ENCODE data around the gene MGME1.
"Not testable (repeated sequence)": the region's sequence is repeated elsewhere in the genome, so short reads cannot be mapped to it uniquely, and the experiment has no call there.

Gene MGME1

DNA sequence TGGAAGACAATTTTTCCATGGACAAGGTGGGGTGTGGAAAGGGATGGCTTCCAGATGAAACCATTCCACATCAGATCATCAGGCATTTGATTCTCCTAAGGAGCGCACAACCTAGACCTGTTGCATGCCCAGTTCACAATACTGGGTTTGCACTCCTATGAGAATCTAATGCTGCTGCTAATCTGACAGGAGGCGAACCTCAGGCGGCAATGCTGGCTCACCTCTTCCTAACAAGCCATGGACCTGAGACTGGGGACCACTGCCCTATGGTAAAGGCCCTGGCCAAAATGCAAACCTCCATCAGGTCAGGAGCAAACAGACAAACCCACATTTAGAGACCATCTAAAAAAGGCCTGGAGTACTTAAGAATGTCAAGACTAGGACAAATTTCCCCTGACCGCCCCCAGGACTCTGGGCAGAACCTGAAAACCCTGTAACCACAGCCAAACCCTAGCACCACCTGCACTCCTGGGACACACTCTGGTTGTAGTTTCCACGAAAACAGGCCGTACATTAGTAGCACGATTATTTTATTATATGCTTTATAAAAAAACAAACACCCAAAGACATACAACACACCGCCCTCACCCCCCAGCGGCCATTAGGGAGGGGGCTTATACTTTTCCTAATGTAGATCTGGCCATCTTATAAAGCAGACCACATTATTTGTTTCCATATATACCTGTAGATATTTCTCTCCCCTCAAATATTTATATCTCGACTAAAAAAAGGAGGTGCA is 27.6 kb upstream of the MGME1 start:
- DNase-seq = no peak

DNA sequence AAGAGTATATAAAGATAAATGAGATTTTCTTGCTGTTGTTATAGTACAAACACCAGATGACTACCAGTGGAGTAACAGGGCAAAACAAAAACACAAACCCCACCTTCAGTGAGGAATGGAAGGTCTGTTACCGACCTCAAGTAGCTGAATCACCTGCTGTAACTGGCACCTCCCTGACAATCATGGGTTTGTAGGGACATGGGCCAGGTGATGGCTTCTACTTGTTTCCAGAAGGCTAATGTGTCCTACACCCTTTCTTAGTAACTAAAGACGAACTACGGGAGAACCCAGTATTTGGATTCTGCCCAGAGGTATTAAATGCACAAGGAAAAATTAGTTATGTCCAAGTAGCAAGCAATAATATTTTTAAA is 27.0 kb upstream of the MGME1 start:
- no peak for DNase-seq

DNA sequence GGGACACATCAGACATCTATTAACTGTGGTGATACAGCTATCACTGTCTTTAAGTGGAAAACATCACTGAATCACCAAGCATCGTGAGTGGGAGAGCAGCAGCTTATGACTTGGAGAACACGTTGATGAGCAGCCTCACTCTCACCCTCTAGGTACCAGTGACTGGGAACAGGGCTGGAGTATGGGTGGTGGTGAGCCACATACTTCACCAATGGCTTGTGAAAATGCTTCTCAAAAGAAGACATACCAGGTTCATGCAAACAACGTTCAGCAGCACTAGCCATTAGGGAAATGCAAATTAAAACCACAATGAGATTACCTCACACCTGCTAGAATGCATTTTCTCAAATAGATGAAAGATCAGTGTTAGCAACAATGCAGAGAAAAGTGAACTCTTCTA is 25.5 kb upstream of the MGME1 start:
- DNase-seq = no peak

DNA sequence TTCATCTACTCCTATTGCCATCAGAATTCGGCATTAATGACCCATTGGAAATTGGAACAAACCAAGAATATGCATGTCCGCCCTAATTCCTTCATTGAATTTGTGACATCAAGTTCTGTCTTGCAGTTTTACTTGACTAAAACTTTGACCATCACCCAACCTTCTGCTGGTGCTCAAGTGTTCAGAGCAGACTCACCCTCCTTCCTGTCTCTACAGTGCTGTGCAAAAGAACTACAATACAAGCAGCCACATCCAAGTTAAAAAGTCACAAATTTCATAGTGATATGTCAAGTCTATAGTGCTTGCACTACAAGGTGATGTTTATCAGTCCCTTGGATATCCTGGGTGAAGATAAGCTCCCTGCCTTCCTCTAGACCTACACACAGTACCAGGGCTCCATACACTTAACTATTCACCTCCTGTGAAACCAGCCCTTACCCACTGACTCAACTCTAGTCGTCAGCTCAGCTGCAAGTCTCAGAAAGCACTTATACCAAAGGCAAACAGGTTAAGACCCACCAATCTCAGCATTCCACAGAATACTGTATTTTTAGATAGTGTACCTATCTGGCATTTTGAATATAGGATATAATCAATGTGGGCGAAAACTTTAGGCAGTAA is 23.9 kb upstream of the MGME1 start:
- DNase-seq = no peak

DNA sequence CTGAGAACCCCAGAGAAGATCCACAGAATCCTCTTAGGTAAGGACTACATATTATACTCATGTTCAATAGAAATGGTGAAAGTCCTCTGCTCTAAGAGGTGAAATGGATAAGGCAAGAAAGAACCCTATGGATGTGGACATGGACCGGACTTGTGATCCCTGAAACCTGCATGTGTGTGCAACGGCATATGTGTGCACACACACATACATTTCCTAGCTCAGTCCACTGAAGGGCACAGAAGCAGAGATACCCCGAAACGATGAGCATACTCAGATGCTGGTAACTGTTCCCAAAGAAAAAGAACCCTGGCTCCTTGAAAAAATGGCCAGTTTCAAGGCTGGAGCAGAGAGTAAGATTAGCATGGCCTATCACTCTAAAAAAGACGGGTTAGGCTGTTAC is 22.8 kb upstream of the MGME1 start:
- no peak for DNase-seq

DNA sequence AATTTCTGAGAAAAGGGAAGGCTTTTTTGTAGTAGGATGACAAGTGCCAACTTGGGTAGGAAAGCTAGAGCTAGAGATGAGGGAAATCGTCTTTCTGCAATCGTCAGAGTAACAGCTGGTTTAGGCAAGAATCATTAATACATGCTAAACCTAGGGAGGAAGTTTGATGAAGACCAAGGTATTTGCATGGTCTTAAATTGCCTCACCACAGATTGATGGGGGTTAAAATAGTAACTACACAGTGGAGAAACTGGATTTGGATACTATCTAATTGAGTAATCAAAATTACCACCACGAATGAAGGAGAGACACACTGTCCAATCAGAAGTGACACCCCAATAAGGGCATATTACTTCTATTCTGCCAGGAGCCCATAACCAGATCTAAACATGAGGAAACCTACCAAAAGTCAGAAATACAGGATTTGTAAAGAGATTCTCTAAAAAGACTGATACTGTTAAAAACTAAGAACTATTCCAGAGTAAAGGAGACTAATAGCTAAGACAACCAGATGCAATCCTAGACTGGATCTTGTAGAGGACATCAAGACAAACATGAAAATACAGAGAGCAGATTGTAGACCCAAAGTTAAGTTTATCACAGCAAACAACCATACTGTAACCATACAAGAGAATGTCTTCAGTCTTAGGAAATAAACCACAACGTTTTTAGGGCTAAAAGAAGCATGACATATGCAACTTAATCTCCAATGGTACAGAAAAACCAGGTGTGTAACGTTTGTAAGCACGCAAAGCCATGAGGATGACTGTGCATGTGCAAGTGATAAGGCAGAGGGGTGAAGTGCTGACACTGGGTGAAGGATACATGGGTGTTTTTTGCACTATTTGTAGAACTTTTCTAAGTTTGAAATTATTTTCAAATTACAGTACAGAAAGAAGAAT is 22.0 kb upstream of the MGME1 start:
- no peak for DNase-seq

DNA sequence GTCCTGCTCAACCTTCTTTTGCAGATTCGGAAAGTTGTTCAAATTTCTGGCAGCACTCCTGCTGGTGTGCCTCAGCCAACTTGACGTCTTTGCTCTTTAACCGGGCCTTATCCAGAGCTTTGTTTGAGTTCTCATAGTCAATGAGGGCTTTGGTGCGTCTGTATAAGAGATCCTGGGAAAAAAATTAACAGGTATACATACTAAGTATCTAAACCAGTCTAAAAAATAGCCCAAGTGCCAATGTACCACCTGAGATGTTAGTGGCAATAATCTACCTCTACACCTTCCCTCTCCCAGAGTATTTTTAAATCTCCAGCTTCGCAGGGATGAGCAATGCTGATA is 21.4 kb upstream of the MGME1 start:
- no peak for DNase-seq

DNA sequence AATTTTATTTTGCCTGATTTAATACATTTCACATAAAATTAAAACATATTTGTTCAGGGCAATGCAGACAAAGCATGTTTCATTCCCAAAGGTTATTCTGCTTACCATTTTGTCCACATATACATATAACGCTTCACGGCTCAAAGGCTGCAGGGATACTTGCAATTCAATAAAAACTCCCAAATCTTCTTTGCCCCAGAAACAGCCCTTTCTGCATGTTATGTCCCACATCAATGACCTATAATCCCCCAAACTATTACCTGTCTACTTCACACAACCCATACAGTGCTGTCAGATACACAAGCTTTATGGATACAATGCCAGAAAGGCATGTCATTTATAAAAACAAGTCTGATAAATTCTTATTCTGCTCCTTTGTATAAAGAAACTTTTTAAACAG is 20.4 kb upstream of the MGME1 start:
- DNase-seq = no peak

DNA sequence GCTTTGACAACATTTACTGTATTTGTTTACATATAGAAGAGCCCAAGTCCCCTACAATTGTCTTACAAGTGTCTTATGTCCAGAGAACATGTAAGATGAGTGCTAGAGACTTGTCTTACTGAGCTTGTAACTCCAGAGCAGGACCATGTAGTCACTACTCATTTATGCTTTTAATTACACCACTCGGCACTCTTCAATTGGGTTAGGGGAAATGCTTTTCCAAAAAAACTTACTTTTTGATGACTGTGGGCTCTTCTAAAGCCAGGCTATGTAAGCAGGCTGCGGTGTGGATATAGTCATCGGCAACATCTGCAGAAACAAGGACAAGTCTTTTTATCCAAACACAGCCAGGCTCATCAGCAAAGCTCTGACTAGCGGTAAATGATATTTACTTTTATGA is 18.9 kb upstream of the MGME1 start:
- no peak for DNase-seq

DNA sequence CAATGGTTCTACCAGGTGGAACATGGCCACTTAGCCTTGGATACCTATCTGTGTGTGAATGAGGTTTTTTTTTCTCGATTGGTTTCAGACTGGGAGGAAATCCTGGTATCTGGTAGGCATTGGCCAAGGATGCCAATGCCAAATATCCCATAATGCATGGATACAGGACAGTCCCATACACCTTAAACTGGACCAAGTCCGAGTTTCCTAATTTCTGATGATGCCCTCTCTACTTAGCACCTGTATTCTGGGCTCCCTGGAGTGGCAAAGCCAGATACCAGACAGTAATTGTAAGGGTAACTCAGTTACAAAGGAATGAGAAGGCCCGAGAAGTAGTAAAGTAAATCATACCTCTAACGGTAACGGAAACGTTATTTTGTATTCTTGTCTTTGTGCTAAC is 18.1 kb upstream of the MGME1 start:
- DNase-seq = no peak

DNA sequence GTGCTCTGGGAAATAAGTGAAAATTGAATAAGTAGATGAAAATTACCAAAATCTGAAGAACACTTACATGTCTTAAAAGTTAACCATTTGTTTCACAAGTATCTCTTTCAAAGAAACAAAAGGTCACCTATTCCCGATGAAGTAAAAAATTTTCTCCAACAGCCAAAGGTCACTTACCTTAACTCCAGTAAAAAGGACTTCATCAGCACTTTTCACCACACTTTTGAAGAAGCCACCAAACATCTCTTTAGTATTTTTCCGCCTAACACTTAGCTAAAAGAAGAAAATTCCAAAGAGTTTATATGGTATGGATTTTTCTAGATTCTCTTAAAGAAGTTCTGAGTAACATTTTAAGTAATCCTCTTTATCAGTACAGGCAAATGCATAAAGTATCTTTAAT is 17.5 kb upstream of the MGME1 start:
- DNase-seq = no peak

DNA sequence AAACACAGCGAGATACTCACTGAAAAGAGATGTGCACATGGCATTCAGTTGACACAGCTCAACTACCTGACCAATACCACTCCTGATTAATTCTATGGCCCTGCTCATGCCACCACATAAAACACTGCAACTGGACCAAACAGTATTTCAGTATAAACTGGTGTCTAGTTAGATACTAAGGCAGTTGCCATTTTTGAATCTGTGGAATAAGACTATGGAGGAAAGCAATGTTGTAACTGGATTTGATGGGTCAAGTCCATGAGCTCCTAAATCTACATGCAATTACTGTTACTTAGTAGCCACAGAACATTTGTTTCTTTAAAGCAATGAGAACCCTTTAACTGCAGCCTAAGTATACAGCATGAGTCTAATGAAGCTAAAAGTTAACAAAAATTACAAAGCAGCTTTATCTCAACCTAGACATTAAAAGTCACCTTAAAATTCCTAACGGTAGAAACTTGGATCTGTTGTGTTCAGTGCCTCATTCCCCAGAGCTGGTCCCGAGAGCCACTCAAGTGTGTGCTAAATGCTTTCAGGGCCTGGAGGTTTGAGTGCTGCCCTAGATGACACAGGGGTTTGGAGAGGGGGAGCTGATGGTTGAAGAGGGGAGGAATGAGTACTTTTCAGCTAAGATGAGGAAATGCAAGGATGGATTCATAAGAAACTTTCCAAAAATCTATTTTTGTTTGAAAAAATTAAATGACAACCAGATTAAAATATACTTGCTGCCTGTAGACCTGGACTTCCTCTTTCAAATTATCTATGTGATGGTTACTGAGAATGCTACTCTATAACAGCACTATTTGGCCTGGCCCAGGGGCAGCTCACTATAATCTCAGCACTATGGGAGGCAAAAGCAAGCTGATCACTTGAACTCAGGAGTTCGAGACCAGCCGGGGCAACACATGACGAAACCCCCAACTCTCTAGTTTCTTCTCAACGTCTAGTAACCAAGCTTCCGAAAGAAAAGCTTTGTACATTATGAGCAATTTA is 15.8 kb upstream of the MGME1 start:
- no peak for DNase-seq

DNA sequence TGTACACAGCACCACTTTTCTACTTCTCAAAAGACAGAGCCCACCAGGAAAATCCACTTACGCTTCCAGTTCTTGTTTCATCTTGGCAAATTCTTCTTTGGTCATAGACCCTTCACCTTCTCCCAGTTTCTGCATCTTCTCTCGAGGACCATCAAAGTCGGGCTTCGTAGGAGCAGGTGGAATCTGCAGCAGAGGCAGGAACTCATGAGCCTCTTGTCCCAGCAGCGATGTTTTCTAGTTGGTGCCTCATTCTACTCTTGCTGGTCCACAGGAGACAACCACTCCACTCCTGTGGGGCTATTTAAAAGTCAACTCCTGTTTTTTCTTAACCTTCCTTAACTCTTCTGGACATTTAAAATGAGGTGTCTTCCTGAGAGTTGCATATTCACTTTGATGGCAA is 14.9 kb upstream of the MGME1 start:
- no peak for DNase-seq

DNA sequence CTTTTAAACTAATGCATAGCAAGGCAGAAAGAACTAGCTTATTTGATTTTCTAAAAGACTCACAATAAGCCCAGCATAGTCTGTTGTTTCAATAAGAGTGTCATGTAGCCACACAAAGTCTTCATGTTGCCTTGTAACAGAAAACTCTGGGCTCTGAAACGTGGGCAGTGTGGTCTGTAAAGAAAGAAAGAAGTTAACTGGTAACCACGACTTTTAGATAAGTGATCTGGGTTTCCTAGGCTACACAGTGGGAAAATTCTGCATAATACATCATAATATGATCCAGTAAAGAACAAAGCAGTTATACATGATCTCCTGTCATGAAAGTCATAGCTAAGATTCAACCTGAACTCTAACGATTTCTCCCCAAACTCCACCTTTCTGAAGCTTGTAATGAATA is 13.5 kb upstream of the MGME1 start:
- DNase-seq = no peak

DNA sequence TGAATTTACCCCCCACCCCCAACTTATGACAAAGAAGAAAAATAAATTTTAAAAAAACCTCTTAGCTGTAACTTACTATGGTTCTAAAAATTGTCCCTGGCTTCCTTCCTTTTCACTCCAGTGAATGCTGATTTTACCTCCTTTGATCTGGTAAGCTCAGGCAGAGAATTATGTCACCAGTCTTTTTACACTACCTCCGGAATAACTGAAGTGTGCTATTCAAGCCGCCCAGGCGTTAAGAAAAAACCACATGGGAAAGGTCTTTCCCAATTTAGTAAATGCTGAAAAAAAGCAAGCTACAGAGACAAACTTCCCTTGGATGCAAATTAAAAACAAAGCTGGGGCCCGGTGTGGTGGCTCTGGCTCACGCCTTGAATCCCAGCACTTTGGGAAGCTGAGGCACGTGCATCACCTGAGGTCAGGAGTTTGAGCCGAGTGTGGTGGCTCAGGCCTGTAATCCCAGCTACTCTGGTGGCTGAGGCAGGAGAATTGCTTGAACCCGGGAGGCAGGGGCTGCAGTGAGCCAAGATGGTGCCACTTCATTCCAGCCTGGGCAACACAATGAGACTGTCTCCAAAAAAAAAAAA is 12.6 kb upstream of the MGME1 start:
- no peak for DNase-seq

DNA sequence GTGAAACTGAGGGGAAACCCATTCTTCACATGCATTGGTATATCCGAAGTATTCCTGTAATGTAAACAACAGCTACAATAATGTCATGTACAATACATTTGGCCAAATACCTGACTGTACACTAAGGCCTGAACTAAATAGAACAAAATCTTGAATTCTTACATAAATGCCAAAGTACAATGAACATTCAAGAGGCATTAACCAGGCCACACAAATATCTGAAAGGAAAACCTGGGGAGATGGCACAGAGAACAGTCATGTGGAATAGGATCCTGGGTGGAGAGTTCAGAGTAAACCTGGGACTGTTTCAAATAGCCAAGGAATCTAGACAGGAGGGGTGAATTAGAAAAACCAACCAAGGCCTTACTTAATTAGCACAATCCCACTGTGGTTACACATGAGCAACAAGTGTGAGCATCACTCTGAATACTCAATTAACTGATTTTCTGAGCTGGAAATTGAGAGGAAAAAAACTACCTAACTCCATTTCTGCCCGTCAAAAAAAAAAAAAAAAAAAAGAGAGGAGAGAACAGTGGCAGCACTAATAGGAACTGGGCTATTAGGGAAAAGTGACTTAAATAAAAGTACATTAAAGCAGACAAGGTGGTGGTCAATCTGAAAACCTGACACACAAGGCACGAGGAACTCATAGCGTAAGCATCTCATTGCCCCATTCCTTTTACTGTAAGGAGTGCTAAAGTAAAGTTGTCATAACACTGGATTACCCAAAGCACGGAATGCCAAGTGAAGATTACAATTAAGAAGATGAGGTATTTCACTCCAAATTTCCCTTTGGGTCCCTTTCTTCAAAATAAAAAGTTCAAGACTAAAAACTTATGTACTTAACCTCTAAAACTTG is 11.1 kb upstream of the MGME1 start:
- DNase-seq = no peak

DNA sequence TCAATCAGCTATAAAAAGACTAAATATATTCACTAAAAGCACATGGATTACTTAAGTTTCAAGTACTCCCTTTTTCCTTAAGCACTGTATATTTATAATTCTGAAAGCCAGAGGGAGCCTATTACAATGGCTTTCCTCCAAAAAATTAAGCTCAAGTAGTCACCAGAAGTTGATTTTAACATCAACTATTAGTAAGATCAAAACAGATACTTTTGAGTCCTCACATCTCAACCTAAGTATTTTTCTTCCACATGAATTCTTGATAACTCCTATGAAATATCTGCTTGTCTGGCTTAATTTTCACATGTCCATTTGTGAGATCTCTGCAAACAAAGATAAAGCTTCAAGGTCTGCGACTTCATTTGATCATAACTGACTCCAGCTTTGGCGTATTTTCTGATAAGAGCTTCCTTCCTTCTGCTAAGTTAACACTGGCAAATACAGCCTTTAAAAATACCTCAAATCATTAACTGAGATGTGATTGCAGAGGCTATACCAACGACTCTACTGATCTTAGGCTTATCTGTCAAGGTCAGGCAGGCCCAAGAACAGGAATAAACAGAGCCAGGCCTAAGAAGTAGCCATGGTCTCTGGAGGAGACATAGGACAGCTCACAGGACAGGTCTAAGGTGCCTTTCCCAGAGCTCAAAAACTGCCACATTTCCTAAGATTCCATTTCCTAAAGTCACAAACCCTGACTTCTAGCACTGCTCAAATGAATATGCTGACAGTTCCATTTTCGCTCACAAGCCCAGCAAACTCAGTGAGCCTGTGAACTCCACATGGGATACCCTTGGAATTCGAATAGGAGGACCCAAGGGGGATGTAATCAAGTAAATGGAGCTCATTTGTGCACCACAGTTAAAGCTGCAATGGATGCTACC is 10.2 kb upstream of the MGME1 start:
- DNase-seq = no peak

DNA sequence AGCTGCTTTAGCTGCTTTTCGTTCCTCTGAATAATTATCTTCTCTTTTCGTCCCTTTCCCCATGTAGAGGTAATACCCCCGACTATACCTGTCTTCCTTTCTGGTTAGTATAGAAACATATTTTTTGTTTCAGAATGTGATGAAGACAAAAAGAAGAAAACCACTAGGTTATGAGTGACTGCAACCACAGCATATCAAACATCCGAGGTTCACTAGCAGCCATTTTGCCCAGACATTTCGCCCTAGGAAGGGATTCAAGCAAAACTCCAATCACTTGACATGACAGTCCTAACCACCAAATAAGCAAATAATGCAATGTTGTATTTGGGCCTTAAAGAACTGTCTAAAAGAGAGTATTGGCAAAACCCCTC is 9.6 kb upstream of the MGME1 start:
- no peak for DNase-seq

DNA sequence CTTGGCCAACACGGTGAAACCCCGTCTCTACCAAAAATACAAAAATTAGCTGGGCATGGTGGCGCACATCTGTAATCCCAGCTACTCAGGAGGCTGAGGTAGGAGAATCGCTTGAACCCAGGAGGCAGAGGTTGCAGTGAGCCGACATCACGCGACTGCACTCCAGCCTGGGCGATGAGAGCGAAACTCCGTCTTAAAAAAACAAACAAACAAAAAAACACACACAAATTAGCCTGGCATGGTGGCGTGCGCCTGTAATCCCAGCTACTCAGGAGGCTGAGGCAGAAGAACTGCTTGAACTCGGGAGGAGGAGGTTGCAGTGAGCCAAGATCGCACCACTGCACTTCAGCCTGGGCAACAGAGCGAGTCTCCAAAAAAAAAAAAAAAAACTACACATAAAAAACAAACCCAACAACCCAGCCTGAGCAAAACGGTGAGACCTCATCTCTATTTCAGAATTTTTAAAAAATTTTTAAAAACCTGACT is 8.4 kb upstream of the MGME1 start:
- not testable (repeated sequence) for DNase-seq

DNA sequence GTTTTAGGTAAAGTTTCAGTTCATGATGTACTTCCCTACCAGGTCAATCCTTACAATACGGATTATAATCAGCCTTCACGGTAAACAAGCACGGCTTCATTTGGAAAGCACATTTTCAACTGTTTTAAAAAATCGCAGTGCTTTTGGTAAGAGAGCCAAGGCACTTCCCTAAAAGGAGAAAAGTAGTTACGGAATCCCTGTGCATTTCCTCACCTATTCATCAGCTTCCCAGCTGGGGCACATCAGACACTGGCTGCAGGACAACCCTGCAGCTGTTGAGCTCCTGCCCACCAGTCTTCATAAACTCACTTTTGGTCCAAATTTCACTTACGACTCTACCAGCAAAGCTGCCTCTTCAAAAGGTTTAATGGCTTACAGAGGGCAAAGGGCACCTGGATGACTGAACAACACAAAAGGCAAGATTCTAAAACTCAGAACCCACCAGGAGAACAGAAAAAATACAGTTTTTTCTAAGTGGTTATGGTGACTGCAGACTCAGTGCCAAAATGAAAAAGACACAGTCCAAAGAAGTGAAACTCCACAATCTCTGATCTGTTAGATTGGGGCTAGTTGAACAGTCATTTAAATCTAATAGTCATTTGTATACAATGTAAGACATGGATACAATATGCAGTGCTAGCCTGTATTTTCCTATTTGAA is 7.8 kb upstream of the MGME1 start:
- DNase-seq = no peak

Measured in CD4-positive, alpha-beta T cell treated with Interleukin-17A for 1 hour (primary cell).